Measurements from ENCODE around the gene MAML2.

GRCh38 chr11:96288915-96289314, 54.1 kb downstream of the MAML2 start:
- TF ChIP-seq CTCF (IDR thresholded peaks at IDR 0.05): no peak
- TF ChIP-seq POLR2A (IDR thresholded peaks at IDR 0.05): no peak
- TF ChIP-seq EP300 (IDR thresholded peaks at IDR 0.05; ENCODE audit: low read depth): no peak
